H1 (cell line): ENCODE measurements around the gene LIN37. TPM values are rescaled to one million over a fixed set of nuclear protein-coding genes. Genes with fewer than 3 reads are reported as not detected.

Experiments
- BCL11A ChIP-seq, 2 experiments: IDR thresholded peaks; one replicate each; pipeline ENCODE4 v1.6.1; 2011; ENCODE audit warnings: low read depth in 2 of 2, low read length in 2 of 2, mild to moderate bottlenecking in 2 of 2
- E2F6 ChIP-seq: IDR thresholded peaks from 2 replicates; pipeline ENCODE4 v1.6.1; 2012; ENCODE audit warnings: inconsistent platforms
- EZH2 ChIP-seq: fragments of 200-600 bp; sonication (generic); IDR thresholded peaks from 2 replicates; pipeline ENCODE4 v1.7.1; 2012; ENCODE audit warnings: low read depth, mild to moderate bottlenecking, moderate library complexity, low read length, inconsistent platforms; ENCODE audit not compliant: severe bottlenecking
- JUN ChIP-seq: IDR thresholded peaks from 2 replicates; pipeline ENCODE4 v1.6.1; 2011; ENCODE audit warnings: low read depth, mild to moderate bottlenecking, improper control_type of control experiment, low read length
- POLR2AphosphoS5 ChIP-seq: IDR thresholded peaks from 2 replicates; pipeline ENCODE4 v1.6.1; 2011; ENCODE audit warnings: low read depth, low read length
- RFX5 ChIP-seq: IDR thresholded peaks from 2 replicates; pipeline ENCODE4 v1.6.1; 2011; ENCODE audit warnings: low read depth, low read length, improper control_type of control experiment, borderline replicate concordance
- RNF2 ChIP-seq: fragments of 200-900, 300-1000 bp; sonication (generic); IDR thresholded peaks from 2 replicates; pipeline ENCODE4 v1.7.1; 2016; ENCODE audit warnings: borderline replicate concordance, low read depth, mild to moderate bottlenecking, antibody characterized with exemption, low read length; ENCODE audit not compliant: poor library complexity, severe bottlenecking; ENCODE audit errors: missing control alignments
- RXRA ChIP-seq: IDR thresholded peaks from 2 replicates; pipeline ENCODE4 v1.6.1; 2011; ENCODE audit warnings: low read depth, mild to moderate bottlenecking, low read length, moderate library complexity; ENCODE audit not compliant: insufficient read depth
- SP4 ChIP-seq: IDR thresholded peaks from 2 replicates; pipeline ENCODE4 v1.6.1; 2012; ENCODE audit warnings: low read length, inconsistent platforms
- polyA plus RNA-seq, 7 experiments: library from polyadenylated mRNA; depleted of rRNA in 3 of 7; stranded (reverse) in 5 of 7; unstranded in 2 of 7; fragments of >200 nt in 5 of 7; fragments of 200-250 nt in 2 of 7; gene quantifications; 1 replicate in 5 of 7; 2 replicates in 1 of 7; 4 replicates in 1 of 7; pipeline versions ENCODE4 v1.2.1 to v1.2.3, GENCODE V29; 2011 to 2013; ENCODE audit warnings: missing spikeins in 2 of 7, mixed read lengths in 2 of 7
- total RNA-seq: library from RNA; stranded (reverse); fragmentation: NEBNext Ultra II Directional; extraction: Animal tissue kit (Norgen Biotek cat#: 25700); gene quantifications from 2 replicates; pipeline ENCODE4 v1.2.1, GENCODE V29; 2021

Gene LIN37
- total and polyA plus RNA-seq, 2 of the 8 experiments (the other 6 are each of a cell fraction or from before 2014, with no cell fraction given), result 3.8 to 9.8 TPM

GRCh38 chr19:35801828-35802227 is 53.5 kb downstream of the LIN37 start (continued):
- no peak for TF ChIP-seq POLR2AphosphoS5
- no peak for TF ChIP-seq RXRA
- no peak for TF ChIP-seq JUN
- TF ChIP-seq EZH2, result no peak
- no peak for TF ChIP-seq SP4
- TF ChIP-seq BCL11A (IDR thresholded peaks at IDR 0.05; ENCODE audit: low read depth in 2 of 2, low read length in 2 of 2), result no peak
- no peak for TF ChIP-seq RFX5
- no peak for TF ChIP-seq E2F6
- TF ChIP-seq RNF2, result no peak

Other genes starting within 250 kb of the LIN37 start
- gene DMKN, start 234.9 kb upstream of the LIN37 start, total RNA-seq, result 286 and 290 TPM in 2 replicates
- gene DMKN, start 234.9 kb upstream of the LIN37 start, polyA plus RNA-seq (2011; rRNA removed), result 330 and 379 TPM in 2 replicates
- not detected in 2 replicates for gene SBSN, start 220.3 kb upstream of the LIN37 start, total RNA-seq
- not detected in 2 replicates for gene SBSN, start 220.3 kb upstream of the LIN37 start, polyA plus RNA-seq (2011; rRNA removed)
- not detected in 2 replicates for gene GAPDHS, start 215.1 kb upstream of the LIN37 start, total RNA-seq
- gene GAPDHS, start 215.1 kb upstream of the LIN37 start, polyA plus RNA-seq (2011; rRNA removed), result 0.26 and 0.47 TPM in 2 replicates
- gene TMEM147, start 202.9 kb upstream of the LIN37 start, total RNA-seq, result 157 and 159 TPM in 2 replicates
- 372 and 418 TPM in 2 replicates for gene TMEM147, start 202.9 kb upstream of the LIN37 start, polyA plus RNA-seq (2011; rRNA removed)
- 0.31 and 0.50 TPM in 2 replicates for gene ATP4A, start 184.9 kb upstream of the LIN37 start, total RNA-seq
- gene ATP4A, start 184.9 kb upstream of the LIN37 start, polyA plus RNA-seq (2011; rRNA removed), result 1.2 and 1.4 TPM in 2 replicates
- not detected in 2 replicates for gene PMIS2, start 162.4 kb upstream of the LIN37 start, total RNA-seq
- gene PMIS2, start 162.4 kb upstream of the LIN37 start, polyA plus RNA-seq (2011; rRNA removed), result 0.25 TPM in 1 of 2 replicates, not detected in the other
- 18.9 and 25.7 TPM in 2 replicates for gene HAUS5, start 135.8 kb upstream of the LIN37 start, total RNA-seq
- 13.8 and 20.1 TPM in 2 replicates for gene HAUS5, start 135.8 kb upstream of the LIN37 start, polyA plus RNA-seq (2011; rRNA removed)
- 80.8 and 83.3 TPM in 2 replicates for gene RBM42, start 119.5 kb upstream of the LIN37 start, total RNA-seq
- gene RBM42, start 119.5 kb upstream of the LIN37 start, polyA plus RNA-seq (2011; rRNA removed), result 59.8 and 83.6 TPM in 2 replicates
- 0.88 and 1.8 TPM in 2 replicates for gene ETV2, start 106.8 kb upstream of the LIN37 start, total RNA-seq
- gene ETV2, start 106.8 kb upstream of the LIN37 start, polyA plus RNA-seq (2011; rRNA removed), result 1.3 and 2.3 TPM in 2 replicates
- gene COX6B1, start 100.3 kb upstream of the LIN37 start, total RNA-seq, result 436 and 437 TPM in 2 replicates
- gene COX6B1, start 100.3 kb upstream of the LIN37 start, polyA plus RNA-seq (2011; rRNA removed), result 884 and 1,052 TPM in 2 replicates
- gene UPK1A, start 82.1 kb upstream of the LIN37 start, total RNA-seq, result 0.56 and 0.61 TPM in 2 replicates
- gene UPK1A, start 82.1 kb upstream of the LIN37 start, polyA plus RNA-seq (2011; rRNA removed), result 9.8 and 9.9 TPM in 2 replicates
- gene ZBTB32, start 44.0 kb upstream of the LIN37 start, total RNA-seq, result 0.42 and 0.50 TPM in 2 replicates
- 0.11 and 0.17 TPM in 2 replicates for gene ZBTB32, start 44.0 kb upstream of the LIN37 start, polyA plus RNA-seq (2011; rRNA removed)
- 38.6 and 41.5 TPM in 2 replicates for gene KMT2B, start 30.6 kb upstream of the LIN37 start, total RNA-seq
- gene KMT2B, start 30.6 kb upstream of the LIN37 start, polyA plus RNA-seq (2011; rRNA removed), result 26.7 and 42.2 TPM in 2 replicates
- 8.4 and 12.2 TPM in 2 replicates for gene IGFLR1, start 6.1 kb upstream of the LIN37 start, total RNA-seq
- 28.9 and 40.3 TPM in 2 replicates for gene IGFLR1, start 6.1 kb upstream of the LIN37 start, polyA plus RNA-seq (2011; rRNA removed)
- gene U2AF1L4, start 3.2 kb upstream of the LIN37 start, total RNA-seq, result 15.1 and 18.5 TPM in 2 replicates
- gene U2AF1L4, start 3.2 kb upstream of the LIN37 start, polyA plus RNA-seq (2011; rRNA removed), result 32.7 TPM in 2 replicates
- 75.3 and 80.2 TPM in 2 replicates for gene PSENEN, start 2.9 kb upstream of the LIN37 start, total RNA-seq
- gene PSENEN, start 2.9 kb upstream of the LIN37 start, polyA plus RNA-seq (2011; rRNA removed), result 66.7 and 73.9 TPM in 2 replicates
- gene HSPB6, start 8.5 kb downstream of the LIN37 start, total RNA-seq, result 0.44 TPM in 1 of 2 replicates, not detected in the other
- 0.91 and 1.6 TPM in 2 replicates for gene HSPB6, start 8.5 kb downstream of the LIN37 start, polyA plus RNA-seq (2011; rRNA removed)
- gene PROSER3, start 9.6 kb downstream of the LIN37 start, total RNA-seq, result 20.8 and 28.9 TPM in 2 replicates
- 17.8 and 27.8 TPM in 2 replicates for gene PROSER3, start 9.6 kb downstream of the LIN37 start, polyA plus RNA-seq (2011; rRNA removed)
- 25.0 and 25.2 TPM in 2 replicates for gene ARHGAP33, start 27.0 kb downstream of the LIN37 start, total RNA-seq
- 6.5 and 11.2 TPM in 2 replicates for gene ARHGAP33, start 27.0 kb downstream of the LIN37 start, polyA plus RNA-seq (2011; rRNA removed)
- gene PRODH2, start 64.3 kb downstream of the LIN37 start, total RNA-seq, result not detected in 2 replicates
- not detected in 2 replicates for gene PRODH2, start 64.3 kb downstream of the LIN37 start, polyA plus RNA-seq (2011; rRNA removed)
- gene NPHS1, start 103.9 kb downstream of the LIN37 start, total RNA-seq, result 0.40 and 1.4 TPM in 2 replicates
- gene NPHS1, start 103.9 kb downstream of the LIN37 start, polyA plus RNA-seq (2011; rRNA removed), result 1.3 and 1.9 TPM in 2 replicates
- gene KIRREL2, start 108.3 kb downstream of the LIN37 start, total RNA-seq, result 4.6 TPM in 2 replicates
- 2.4 and 3.3 TPM in 2 replicates for gene KIRREL2, start 108.3 kb downstream of the LIN37 start, polyA plus RNA-seq (2011; rRNA removed)
- gene APLP1, start 120.0 kb downstream of the LIN37 start, total RNA-seq, result 22.0 and 22.2 TPM in 2 replicates
- gene APLP1, start 120.0 kb downstream of the LIN37 start, polyA plus RNA-seq (2011; rRNA removed), result 19.9 and 32.4 TPM in 2 replicates
- gene NFKBID, start 152.0 kb downstream of the LIN37 start, total RNA-seq, result 12.0 and 13.2 TPM in 2 replicates
- gene NFKBID, start 152.0 kb downstream of the LIN37 start, polyA plus RNA-seq (2011; rRNA removed), result 10.0 and 22.1 TPM in 2 replicates
- gene HCST, start 154.0 kb downstream of the LIN37 start, total RNA-seq, result 1.1 TPM in 1 of 2 replicates, not detected in the other
- 2.8 and 3.0 TPM in 2 replicates for gene HCST, start 154.0 kb downstream of the LIN37 start, polyA plus RNA-seq (2011; rRNA removed)
- gene TYROBP, start 159.7 kb downstream of the LIN37 start, total RNA-seq, result not detected in 2 replicates
- 0.18 and 0.19 TPM in 2 replicates for gene TYROBP, start 159.7 kb downstream of the LIN37 start, polyA plus RNA-seq (2011; rRNA removed)
- gene LRFN3, start 187.8 kb downstream of the LIN37 start, total RNA-seq, result 15.2 and 16.8 TPM in 2 replicates
- 4.6 and 8.0 TPM in 2 replicates for gene LRFN3, start 187.8 kb downstream of the LIN37 start, polyA plus RNA-seq (2011; rRNA removed)
- gene SDHAF1, start 246.6 kb downstream of the LIN37 start, total RNA-seq, result 16.0 and 16.8 TPM in 2 replicates
- 21.3 and 27.7 TPM in 2 replicates for gene SDHAF1, start 246.6 kb downstream of the LIN37 start, polyA plus RNA-seq (2011; rRNA removed)